Activated T-cell treated with anti-CD3 and anti-CD28 coated beads for 24 hours (primary cell): ENCODE data around the gene TCN2.
A peak's percentile ranks its signal among the peaks of the same experiment; 100 is the strongest.
"Not testable (repeated sequence)": the region's sequence is repeated elsewhere in the genome, so short reads cannot be mapped to it uniquely, and the experiment has no call there.

ENCODE experiments used
- DNase-seq: peaks from one replicate; pipeline ENCODE4 v3.0.0-alpha.2; 2020; ENCODE audit warnings: low read depth

TCN2 gene

DNA sequence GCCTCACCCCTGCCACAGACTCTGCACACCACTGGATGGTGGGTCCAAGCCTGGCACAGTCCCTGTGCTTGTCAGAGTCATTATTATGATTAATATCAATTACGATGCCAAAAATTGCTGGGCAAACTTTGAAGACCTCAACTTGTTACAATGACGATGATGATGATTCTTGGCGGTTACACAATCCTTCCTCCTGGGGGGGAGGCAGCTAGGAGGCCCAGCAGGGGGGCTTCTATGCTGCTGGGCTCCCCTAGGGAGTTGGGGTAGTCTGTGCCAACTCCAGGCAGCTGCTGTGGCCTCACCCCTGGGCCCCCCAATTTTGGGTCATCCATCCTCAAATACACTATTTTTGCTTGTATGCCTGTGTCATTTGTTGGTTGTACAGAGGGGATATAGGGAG, 40.6 kb downstream of the TCN2 start:
- DNase-seq, result no peak

DNA sequence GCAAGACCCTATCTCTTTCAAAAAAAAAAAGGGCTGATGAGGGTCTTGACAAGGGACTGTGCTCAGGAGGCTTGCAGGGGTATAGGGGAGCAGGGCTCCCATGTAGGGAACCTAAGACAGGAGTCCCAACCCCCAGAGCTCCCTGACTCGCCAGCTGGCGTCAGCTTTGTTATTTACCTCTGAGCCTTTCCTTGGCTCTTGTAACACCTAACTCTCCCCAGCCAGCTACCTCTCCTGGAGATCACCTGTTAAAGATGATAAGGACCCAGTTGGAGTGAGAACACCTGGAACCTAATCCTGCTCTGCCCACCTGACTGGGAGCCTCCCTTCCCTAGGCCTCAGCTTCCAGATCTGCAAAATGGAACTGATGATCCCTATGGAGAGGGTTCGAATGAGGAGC, 41.9 kb downstream of the TCN2 start:
- DNase-seq, result no peak

DNA sequence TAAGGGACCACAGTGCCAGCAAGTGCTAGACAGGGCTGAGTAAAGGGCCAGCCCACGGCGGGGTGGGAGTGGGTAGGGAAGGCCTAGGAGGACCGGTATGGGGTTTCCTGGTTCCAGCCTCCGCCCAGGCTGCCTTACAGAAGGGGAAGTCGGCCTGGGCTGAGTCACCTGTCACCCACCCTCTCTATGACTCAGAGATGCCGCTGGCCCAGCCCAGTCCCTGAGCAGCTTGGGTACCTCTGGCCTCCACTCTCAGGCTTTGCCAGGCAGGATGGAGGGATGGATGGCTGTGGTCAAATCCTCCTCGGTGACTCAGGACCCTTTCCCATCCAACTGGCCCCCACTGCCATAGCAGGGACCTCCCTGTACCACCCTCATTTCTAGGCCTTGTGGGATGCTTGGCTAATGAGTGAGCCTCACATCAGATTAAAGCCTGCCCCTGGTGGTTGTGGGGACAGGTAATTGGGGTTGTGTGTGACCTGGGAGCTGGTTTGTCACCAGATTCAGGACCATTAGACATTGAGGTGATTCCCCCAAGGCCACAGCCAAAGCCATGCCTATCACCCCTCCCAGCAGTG, 42.5 kb downstream of the TCN2 start:
- DNase-seq, result peak; percentile 83

DNA sequence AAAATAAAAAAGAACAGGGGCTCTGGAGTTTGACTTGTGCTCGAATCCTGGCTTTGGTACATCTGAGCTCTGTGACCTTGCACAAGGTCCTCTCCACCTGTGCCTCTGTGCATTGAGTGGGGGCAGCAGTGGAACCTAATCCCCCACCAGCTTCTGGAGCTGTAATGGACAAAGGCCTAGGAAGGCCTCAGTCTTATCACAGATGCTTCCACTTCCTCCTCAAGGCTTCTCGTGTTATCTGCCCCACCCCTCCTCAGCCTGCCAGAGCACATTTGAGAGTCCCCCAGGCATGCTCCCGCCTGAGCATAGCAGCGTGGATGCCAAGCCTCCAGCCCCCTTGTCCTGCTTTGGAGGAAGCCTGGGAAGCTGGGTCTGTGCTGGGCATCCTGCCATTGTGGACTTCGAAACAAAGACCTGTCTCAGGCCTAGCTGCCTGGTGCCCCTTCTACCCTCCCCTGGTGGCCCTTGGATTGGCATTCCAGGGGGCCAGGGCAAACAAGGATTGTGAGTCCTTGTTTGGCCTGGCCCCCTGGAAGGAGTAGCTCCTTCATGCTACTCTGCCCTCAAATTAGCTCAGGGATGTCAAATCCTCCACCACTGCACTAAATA, 43.6 kb downstream of the TCN2 start:
- no peak for DNase-seq

DNA sequence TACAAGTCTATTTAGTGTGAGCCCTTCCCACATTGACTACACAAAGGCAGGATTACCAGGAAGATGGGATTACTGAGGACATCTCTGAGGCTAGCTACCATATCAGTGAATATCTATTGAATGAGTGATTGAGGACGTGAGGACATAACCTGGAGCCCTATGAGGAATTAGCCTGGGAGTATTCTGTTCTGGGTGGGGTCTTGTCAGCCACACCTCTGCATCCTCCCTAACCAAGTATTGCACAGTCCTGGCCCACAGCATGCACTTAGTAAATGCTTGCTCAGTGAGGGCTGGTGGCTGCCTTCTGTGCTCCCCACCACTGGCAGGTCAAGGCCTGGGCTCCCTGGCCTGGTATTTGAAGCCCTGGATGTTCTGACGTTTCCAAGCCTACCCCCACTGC, 45.9 kb downstream of the TCN2 start:
- no peak for DNase-seq

DNA sequence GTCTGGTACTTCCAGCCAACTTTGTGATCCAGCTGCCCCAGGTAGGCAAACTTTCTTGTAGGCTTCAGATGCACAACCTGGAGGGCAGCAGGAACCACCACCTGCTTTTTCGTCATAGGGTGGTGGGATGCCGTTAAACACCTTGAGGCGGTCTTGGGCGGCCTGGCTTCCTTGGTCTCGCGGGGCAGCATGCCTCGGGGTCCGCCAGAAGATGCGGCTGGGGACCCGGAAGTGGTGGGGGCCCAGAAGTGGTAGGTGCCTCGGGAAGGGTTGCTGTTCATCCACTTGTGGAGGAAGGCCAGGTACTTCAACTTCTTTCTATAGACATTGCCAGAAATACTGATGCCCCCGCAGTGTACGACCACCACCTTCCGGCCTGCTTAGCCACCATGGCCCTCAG, 47.4 kb downstream of the TCN2 start:
- DNase-seq, result no peak

DNA sequence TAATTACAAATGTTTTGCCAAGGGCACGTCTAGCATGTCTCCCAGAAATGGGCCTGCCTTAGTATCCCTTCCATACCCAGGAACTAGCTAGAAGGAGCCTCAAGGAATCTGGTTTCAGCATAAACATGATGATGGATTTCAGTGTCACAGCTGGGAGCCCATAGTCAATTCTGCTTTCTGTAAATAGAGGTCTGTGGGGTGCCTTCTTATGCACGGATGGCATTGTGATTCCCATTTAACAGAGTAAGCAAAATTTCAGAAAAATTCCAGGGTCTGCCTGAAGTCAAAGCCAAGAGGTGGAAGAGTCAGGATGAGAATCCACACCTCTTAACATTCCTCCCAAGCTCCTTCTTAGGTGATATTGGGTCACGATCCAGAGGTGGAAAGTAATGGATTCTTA, 48.6 kb downstream of the TCN2 start:
- DNase-seq, result no peak

DNA sequence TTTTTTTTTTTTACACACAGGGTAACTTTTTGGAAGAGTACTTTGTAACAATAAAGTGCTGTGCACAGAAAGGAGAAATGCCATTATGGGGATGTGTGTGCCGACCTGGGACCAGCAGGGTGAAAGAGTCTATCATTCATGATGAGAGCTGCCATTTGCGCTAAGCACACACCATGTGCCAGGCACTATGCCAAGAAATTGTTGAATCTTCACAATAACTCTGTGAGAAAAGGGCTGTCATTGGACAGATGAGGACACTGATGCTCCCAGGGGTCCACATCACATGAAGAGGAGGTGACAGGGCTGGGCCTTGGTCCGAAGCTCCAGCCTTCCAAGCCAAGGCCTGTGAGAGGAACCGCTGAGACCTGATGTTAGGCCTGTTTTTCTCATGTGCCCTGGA, 55.1 kb downstream of the TCN2 start:
- DNase-seq, result no peak

DNA sequence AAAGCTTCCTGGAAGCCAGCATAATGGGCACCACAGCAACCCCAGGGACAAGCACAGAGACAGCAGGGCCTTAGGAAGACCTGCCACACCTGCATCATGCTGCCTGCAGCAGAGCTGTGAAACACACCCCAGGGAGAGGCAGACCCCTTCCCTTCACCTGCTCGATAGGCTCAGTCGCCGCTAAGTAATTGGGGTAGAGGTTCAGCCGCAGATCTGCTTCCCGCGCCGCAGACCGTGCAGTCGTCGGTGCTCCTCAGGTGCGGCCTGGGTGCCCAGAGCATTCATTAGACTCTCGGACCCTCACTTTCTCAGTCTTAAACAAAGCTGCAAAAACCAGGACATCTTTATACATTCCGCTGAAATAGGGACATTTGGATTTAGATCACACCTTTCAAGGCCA, 57.8 kb downstream of the TCN2 start:
- DNase-seq, result no peak

DNA sequence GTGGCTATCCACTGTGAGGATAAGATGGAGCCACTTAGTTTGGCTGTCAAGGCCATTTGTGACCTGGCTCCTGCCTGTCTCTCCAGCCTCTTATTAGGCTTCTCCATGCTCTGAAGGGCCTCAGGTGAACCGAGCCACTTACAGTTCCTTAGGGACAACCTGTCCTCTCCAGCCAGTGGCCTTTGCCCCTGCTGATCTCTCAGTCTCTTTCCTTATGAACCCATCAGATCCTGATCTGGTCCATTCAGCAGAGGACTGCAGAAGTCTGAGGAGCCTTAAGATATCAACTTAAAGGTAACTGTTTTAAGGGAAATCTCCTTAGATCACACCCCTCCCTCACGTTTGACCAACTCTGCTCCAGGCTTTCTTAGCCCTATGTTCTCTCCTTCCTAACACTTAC, 58.3 kb downstream of the TCN2 start:
- no peak for DNase-seq

DNA sequence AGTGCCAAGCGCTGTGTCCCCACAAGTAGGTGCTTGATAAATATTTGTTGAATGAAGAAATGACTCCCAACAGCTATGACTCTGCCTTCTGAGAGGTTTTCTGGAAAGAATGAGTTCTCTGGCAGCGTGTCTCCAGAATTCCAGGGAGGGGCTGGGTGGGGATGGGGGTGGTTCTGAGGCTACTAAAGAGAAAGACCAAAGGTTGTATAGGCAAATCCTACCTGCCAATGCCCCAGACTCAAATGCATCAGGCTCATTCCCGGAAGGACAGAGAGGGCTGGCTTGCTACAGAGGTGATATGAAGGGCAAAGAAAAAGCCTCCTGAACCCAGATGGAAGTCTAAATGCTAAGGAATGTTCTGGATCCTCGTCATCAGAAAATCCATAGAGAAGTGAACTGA, 58.8 kb downstream of the TCN2 start:
- no peak for DNase-seq

DNA sequence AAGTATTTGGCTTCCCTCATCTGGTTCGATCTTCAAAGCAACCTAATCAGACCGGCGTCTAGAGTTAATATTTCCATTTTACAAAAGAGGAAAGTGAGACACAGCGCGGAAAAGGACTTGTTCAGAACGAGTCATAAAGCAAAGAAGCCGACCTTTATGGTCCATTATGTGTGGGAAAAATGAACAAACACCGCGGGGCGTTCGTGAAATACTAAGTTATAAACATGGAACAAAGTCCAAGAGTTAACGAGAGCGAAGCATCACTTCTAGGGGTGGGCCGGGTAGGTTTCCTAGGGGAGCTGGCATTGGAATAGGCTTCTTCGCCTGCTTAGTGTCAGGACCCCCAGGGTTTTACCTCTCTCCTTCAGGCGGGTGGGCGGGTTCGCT, 60.1 kb downstream of the TCN2 start:
- DNase-seq, result no peak

DNA sequence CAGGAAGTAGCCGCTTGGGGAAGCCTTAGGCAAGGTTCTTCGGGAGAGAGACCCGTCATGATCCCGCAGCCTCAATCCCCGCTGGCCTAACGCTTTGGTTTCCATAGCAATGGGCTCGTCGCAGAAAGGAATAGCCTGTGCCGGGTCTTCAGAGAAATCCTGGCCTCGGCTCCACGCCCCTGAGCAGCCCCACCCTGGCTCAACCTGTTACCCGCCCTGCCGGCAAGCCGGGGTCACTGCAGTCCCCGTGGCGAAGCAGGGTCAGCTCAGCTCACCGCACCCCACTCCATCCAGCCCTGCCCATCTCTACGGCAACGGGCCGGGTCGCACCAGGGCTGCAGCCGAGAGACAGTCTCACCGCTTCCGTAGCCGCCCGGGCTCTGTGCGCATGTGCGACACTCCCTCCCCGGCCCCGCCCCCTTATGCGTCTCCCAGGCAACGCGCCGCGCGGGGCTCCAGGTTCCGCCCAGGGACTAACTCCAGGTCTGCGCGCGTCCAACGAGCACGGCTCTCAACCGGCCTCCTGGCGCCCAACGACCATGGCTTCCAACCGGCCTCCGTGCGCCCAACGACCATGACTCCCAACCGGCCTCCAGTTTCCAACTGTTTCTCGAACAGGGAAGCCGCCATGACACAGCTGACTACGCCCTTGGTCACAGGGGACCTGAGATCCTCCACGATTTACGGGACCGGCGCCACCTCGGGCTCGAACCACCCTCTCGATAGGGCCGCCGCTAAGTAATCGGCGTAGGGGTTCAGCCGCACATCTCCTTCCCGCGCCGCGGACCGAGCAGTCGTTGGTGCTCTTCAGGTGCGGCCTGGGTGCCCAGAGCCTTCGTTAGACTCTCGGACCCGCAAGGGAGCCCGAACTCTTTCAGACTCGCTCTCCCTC, 60.8 kb downstream of the TCN2 start, which contains the start of gene DUSP18:
TSS of gene DUSP18 (minus strand) at position 382 of the 892 bp plus-strand sequence. CDS start 3,872 bp downstream, outside the sequence.
- DNase-seq, result peak; percentile 93

DNA sequence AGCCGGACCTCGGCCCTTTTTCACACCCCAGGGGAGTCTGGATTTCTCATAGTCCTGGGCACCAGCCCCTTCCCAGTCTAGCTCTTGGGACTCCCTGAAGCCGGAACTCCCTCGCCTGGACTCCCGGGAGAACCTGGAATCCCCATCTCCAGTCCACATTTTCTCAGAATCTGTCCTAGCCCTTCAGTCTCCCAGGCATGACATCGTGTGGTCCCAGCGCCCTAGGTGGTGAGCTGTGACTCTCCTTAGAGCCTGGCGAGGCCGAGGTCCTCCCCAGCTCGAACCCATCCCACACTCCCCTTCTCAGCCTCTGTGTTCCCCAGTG, 61.4 kb downstream of the TCN2 start:
- no peak for DNase-seq

DNA sequence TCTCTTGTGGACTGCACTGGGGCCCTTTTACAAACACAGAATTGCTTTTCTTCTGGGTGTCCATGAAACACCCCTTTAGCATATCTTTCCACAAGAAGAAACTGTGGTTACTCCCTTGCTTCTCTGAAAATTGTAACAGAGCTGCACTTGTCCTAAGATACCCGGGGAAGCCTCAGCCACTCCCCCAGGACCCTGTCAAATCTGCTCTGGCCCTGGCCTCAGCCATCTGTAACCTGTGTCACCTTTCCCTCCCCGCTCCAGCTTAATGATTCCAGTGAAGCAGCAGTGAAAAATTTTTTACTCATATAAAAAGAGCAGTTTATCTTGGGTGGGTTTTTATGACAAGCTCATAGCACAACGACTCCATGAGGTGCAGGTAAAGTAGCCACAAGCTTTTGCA, 64.1 kb downstream of the TCN2 start:
- DNase-seq, result no peak

DNA sequence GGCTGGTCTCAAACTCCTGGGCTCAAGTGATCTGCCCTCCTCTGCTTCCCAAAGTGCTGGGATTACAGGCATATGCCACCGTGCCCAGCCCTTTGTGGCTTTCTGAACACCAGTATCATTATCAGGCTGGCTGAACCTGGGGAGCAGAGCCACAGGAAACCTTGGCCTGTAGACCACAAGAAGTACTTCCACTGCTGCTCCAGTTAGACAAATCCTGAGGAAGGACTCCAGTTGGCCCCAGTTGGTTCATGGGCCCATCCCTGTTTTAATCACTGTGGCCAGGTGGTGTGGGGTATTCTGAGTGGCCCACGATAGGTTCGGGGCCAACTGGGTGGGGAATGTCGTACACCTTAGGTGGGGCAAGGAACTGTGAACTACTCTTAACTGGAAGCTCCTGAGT, 66.2 kb downstream of the TCN2 start:
- no peak for DNase-seq

DNA sequence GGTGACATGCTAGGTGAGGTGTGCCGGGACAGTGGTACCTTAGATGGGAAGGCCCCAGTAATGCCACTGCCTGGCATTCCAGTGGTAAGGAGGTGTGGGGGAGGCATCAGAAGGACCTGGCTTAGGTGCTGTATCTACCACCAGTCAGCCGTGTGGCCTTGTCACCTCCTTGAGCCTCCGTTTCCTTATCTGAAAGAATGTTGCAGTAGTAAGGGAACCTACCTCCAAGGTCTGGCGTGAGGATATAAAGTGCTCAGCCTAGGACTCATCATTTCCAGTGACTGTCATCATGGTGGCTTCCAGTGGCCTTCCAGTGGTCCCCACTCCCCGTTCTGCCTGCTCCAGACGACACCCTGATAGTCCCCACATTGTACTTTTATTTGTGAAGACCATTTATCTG, 67.5 kb downstream of the TCN2 start:
- no peak for DNase-seq

DNA sequence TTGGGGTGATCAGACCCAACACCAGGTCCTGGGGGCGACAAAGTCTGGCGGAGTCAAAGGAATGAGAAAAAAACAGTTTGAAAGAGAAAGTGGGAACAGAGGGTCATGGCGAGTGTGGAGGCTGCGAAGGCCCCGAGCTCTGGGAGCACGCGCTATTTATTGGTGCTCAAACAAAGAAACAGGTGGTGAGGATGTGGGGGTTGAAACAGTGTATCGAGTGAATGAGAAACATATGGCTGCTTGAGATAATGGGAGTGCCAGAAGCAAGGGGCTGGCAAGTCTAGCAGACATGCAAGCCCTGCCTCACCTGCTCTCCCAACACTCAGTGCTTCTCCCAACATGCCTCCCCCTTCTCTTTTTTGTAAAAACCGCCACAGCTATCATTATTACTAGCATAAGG, 68.5 kb downstream of the TCN2 start:
- DNase-seq, result no peak

DNA sequence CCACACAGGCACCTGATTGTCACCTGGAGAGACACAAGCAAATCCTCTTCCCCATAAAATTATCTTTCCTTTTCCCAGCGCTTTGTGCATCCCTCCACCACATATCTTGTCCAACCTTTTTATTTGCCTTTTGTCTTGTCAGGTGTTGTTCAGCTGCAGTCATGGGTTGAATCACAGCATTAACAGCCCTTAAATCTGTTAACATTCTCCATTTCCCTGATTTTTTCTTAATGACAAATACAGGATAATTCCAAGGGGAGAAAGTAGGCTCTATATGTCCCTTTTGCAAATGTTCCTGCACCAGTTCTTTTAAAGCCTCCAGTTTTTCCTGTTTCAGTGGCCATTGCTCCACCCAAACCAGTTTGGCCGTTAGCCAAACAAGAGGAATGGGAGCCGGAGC, 69.6 kb downstream of the TCN2 start:
- not testable (repeated sequence) for DNase-seq
